OCI-LY7 (cell line): ENCODE measurements around the gene CFAP99.

Experiments used
- EZH2phosphoT487 ChIP-seq: fragments of 200-600 bp; sonication (generic); IDR thresholded peaks from 2 replicates; pipeline ENCODE4 v1.6.1; 2018; ENCODE audit warnings: low read depth, borderline replicate concordance, mild to moderate bottlenecking, mixed run types, antibody characterized with exemption, low read length, moderate library complexity, mixed read lengths
- TF ChIP-seq, protein P1 (sequence below): fragments of 200-600 bp; sonication (generic); conservative IDR thresholded peaks from 2 replicates; pipeline ENCODE4 v1.5.1; 2014; ENCODE audit warnings: mild to moderate bottlenecking, antibody characterized with exemption, low read length, moderate library complexity, mixed read lengths

DNA sequence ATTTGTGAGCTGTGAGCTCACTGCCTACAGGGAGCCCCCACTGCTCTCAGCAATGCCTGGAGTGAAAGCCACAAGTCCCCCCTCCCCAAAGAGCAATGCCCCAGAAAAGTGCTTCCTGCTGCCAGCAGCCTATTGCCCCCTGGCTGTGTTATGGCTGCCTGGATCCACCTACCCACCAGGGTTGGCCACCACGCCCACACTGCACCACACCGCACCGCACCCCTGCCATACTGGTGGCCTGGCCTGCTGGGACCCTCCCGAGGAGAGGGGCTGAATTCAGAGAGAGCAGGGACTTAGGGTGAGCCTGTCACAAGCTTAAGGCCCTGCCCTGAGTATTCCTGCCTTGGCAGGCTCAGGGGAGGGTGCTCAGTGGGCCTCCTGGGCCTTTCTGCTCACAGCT lies 4.3 kb downstream of the CFAP99 start:
- TF ChIP-seq, protein P1, sequence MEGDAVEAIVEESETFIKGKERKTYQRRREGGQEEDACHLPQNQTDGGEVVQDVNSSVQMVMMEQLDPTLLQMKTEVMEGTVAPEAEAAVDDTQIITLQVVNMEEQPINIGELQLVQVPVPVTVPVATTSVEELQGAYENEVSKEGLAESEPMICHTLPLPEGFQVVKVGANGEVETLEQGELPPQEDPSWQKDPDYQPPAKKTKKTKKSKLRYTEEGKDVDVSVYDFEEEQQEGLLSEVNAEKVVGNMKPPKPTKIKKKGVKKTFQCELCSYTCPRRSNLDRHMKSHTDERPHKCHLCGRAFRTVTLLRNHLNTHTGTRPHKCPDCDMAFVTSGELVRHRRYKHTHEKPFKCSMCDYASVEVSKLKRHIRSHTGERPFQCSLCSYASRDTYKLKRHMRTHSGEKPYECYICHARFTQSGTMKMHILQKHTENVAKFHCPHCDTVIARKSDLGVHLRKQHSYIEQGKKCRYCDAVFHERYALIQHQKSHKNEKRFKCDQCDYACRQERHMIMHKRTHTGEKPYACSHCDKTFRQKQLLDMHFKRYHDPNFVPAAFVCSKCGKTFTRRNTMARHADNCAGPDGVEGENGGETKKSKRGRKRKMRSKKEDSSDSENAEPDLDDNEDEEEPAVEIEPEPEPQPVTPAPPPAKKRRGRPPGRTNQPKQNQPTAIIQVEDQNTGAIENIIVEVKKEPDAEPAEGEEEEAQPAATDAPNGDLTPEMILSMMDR, result no peak
- TF ChIP-seq EZH2phosphoT487, result no peak
